Parathyroid adenoma (tissue), 2 donors: ENCODE measurements around the gene NR4A3.
A peak's percentile ranks its signal among the peaks of the same experiment; 100 is the strongest.

Source experiments
- H2AFZ ChIP-seq: fragments of 300-600 bp; sonication (generic); one replicate; pipeline ENCODE4 v1.7.0; 2017; ENCODE audit warnings: antibody characterized with exemption, mild to moderate bottlenecking
- H3K27ac ChIP-seq: fragments of 300-600 bp; sonication (generic); one replicate; pipeline ENCODE4 v1.7.0; 2017
- H3K27me3 ChIP-seq: fragments of 300-600 bp; sonication (generic); one replicate; pipeline ENCODE4 v1.7.0; 2017; ENCODE audit warnings: low read length; ENCODE audit not compliant: control insufficient read depth, insufficient read depth
- H3K36me3 ChIP-seq: fragments of 300-600 bp; sonication (generic); one replicate; pipeline ENCODE4 v1.7.0; 2017; ENCODE audit warnings: low read length; ENCODE audit not compliant: control insufficient read depth, insufficient read depth
- H3K4me1 ChIP-seq: fragments of 300-600 bp; sonication (generic); one replicate; pipeline ENCODE4 v1.7.0; 2017; ENCODE audit warnings: control low read depth
- H3K4me2 ChIP-seq: fragments of 300-600 bp; sonication (generic); one replicate; pipeline ENCODE4 v1.7.0; 2017; ENCODE audit warnings: low read length
- H3K4me3 ChIP-seq: fragments of 300-600 bp; sonication (generic); one replicate; pipeline ENCODE4 v1.7.0; 2017; ENCODE audit warnings: low read depth, low read length
- H3K79me2 ChIP-seq: fragments of 300-600 bp; sonication (generic); one replicate; pipeline ENCODE4 v1.7.0; 2017; ENCODE audit warnings: control low read depth
- H3K9ac ChIP-seq: fragments of 300-600 bp; sonication (generic); one replicate; pipeline ENCODE4 v1.7.0; 2017; ENCODE audit warnings: mild to moderate bottlenecking
- H3K9me3 ChIP-seq: fragments of 300-600 bp; sonication (generic); one replicate; pipeline ENCODE4 v1.7.0; 2017; ENCODE audit warnings: low read length; ENCODE audit not compliant: control insufficient read depth
- CTCF ChIP-seq: fragments of 300-600 bp; sonication (generic); IDR thresholded peaks from one replicate; pipeline ENCODE4 v1.7.0; 2017; ENCODE audit warnings: antibody characterized with exemption, mild to moderate bottlenecking
- donor health status: primary hyperparathyroidism.

Gene NR4A3

GRCh38 chr9:99807276-99807852, 14.3 kb upstream of the NR4A3 start:
- TF ChIP-seq CTCF, result peak; percentile 71
- Histone ChIP-seq H3K36me3 (no peaks in the 10 kb centered on the region), H3K9ac (no peak overlapping the region), H3K4me1 (no peaks in the 10 kb centered on the region), H3K27me3 (no peaks in the 10 kb centered on the region), H3K27ac (no peak overlapping the region), H3K4me2 (peak overlapping the region; percentile 37), H3K9me3 (no peaks in the 10 kb centered on the region), H3K4me3 (no peak overlapping the region), H2AFZ (no peak overlapping the region), H3K79me2 (peaks cover 3% of the 10 kb centered on the region)

- no peak overlapping the region for H3K27ac ChIP-seq
- peaks cover 3% of the 10 kb centered on the region for H3K79me2 ChIP-seq
- no peaks in the 10 kb centered on the region for H3K4me1 ChIP-seq
- no peak overlapping the region for H3K4me2 ChIP-seq
- no peaks in the 10 kb centered on the region for H3K27me3 ChIP-seq
- no peaks in the 10 kb centered on the region for H3K9me3 ChIP-seq
- H3K36me3 ChIP-seq, result no peaks in the 10 kb centered on the region
- no peak overlapping the region for H2AFZ ChIP-seq
- H3K9ac ChIP-seq, result no peak overlapping the region
- TF ChIP-seq CTCF, result no peak
- no peak overlapping the region for H3K4me3 ChIP-seq
These were observed 13.7 kb upstream of the NR4A3 start for GRCh38 chr9:99807956-99808355.

- no peaks in the 10 kb centered on the region for H3K36me3 ChIP-seq
- no peak overlapping the region for H3K9ac ChIP-seq
- no peak overlapping the region for H2AFZ ChIP-seq
These were observed 13.2 kb upstream of the NR4A3 start for GRCh38 chr9:99808454-99808853.

GRCh38 chr9:99809586-99810319, 11.9 kb upstream of the NR4A3 start:
- no peaks in the 10 kb centered on the region for H3K27me3 ChIP-seq
- TF ChIP-seq CTCF, result no peak
- peaks cover 3% of the 10 kb centered on the region for H3K79me2 ChIP-seq
- no peak overlapping the region for H3K4me3 ChIP-seq
- H3K4me2 ChIP-seq, result no peak overlapping the region
- no peak overlapping the region for H3K9ac ChIP-seq
- H3K36me3 ChIP-seq, result no peaks in the 10 kb centered on the region
- no peaks in the 10 kb centered on the region for H3K9me3 ChIP-seq
- no peak overlapping the region for H3K27ac ChIP-seq
- H3K4me1 ChIP-seq, result no peaks in the 10 kb centered on the region
- no peak overlapping the region for H2AFZ ChIP-seq

More at GRCh38 chr9:99808454-99808853, 13.2 kb upstream of the NR4A3 start:
- H3K79me2 ChIP-seq, result peaks cover 3% of the 10 kb centered on the region
- TF ChIP-seq CTCF, result no peak
- no peak overlapping the region for H3K4me3 ChIP-seq
- H3K27ac ChIP-seq, result no peak overlapping the region
- H3K27me3 ChIP-seq, result no peaks in the 10 kb centered on the region
- H3K4me1 ChIP-seq, result no peaks in the 10 kb centered on the region
- H3K9me3 ChIP-seq, result no peaks in the 10 kb centered on the region
- H3K4me2 ChIP-seq, result no peak overlapping the region

- H3K9me3 ChIP-seq, result no peaks in the 10 kb centered on the region
- H3K4me1 ChIP-seq, result no peaks in the 10 kb centered on the region
- no peak for TF ChIP-seq CTCF
- no peak overlapping the region for H3K27ac ChIP-seq
- no peaks in the 10 kb centered on the region for H3K27me3 ChIP-seq
- no peak overlapping the region for H3K4me2 ChIP-seq
- no peaks in the 10 kb centered on the region for H3K36me3 ChIP-seq
- no peak overlapping the region for H3K4me3 ChIP-seq
- H3K79me2 ChIP-seq, result peaks cover 3% of the 10 kb centered on the region
- H3K9ac ChIP-seq, result no peak overlapping the region
- no peak overlapping the region for H2AFZ ChIP-seq
These were observed 10.5 kb upstream of the NR4A3 start for GRCh38 chr9:99811172-99811571.
